ENCODE measurements around the gene IFT81.

GRCh38 chr12:110217996-110218674 is 94.0 kb downstream of the IFT81 start:
- TF ChIP-seq CTCF (conservative IDR thresholded peaks at IDR 0.05; ENCODE audit: low read depth, low read length) (no peak), EZH2 (IDR thresholded peaks at IDR 0.05; ENCODE audit: borderline replicate concordance, low read depth, low read length, poor library complexity, severe bottlenecking) (no peak)
